ENCODE data around the gene TMEM151B.
"Not testable (repeated sequence)": the region's sequence is repeated elsewhere in the genome, so short reads cannot be mapped to it uniquely, and the experiment has no call there.

Gene TMEM151B

DNA sequence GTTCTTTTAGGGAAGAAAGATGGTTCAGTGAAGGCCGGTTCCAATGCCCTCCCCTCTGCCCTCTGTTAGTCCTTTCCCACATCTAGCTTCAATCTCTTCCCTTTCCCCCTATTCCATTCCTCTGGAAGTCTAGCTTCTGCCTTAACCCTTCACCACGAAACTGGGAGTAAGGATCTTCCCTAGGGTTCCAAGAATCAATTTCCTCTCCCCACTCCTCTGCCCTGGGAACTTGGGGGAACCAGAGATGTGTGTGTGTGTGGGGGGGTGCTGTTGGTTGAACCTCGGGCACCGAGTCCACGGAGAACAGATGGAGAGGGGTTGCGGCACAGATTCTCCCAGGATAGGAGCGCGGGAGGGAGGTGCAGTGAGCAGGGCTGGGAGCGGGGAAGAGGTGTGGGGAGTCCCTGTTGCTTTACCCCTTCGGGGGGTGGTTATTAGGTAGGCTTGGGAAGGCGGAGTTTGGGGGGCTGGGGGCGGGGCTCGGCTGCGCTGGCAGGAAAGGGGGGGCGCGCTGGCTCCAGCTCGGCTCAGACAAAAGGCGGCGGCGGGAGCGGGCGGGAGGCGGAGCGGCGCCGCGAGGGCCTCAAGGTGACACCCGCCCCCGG, at the start of gene TMEM151B:
Gene TMEM151B (plus strand): TSS at position 530 of the 605 bp plus-strand sequence. CDS start 293 bp downstream, outside the sequence.
- DNase-seq = no peak

DNA sequence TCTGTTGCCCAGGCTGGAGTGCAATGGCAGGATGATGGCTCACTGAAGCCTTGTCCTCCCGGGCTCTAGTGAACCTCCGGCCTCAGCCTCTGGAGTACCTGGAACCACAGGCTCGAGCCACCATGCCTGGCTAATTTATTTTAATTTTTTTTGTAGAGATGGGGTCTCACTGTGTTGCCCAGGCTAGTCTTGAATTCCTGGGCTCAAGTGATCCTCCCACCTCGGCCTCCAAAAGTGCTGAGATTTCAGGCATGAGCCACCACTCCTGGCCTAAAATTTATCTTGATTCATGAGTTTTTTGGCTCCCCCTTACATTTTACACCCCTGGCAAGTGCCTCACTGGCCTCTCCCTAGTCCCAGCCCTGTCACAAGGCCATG, 49.3 kb upstream of the TMEM151B start:
- DNase-seq = no peak

DNA sequence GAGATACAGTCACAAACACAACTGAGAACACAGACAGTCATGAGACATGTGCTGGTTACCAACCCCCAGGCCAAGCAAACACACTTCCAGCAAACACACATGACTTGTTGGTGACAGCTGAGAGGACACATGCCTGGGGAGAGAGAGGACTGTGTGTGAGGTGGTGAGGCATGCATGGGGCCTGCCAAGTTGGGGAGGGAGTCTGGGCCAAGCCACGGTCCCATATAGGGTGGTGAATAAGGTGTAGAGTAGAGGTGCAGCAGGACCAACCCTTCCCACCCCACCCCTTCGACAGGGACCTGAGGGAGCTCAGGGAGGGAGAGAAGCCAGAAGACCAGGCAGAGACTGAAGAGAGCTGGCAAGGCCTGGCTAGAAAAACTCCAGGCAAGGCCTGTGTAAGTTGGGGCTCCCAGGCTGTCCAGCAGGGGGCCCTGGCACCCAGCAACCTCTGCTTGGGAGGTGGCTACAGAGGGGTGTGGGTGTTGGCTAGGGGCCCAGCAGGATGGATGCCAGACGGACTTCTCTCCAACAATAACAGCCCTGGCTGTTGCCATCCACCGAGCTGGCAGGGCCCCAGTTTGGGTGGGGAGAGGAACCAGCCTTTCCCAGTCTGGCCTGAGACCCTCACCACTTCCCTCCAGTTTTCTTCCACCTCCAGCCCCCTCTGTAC, 48.8 kb upstream of the TMEM151B start:
- DNase-seq = peak; percentile 84

DNA sequence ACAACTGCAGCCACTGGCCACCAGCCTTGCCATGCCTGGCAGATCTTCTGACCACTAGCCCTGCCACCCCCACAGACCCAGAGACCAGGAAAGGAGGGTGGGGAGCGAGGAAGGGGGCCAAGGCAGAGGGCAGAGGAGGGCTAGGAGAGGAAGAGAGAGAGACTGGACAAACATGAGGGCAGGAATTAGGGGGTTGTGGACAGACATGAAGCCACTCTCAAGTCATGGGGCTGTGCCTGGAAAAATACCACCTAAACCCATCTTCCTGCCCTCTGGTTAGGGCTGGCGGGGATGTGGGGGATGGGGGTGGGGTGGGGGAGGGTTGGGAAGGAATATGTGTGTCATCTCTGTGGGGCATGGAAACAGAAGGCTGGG, 48.3 kb upstream of the TMEM151B start:
- DNase-seq = no peak

DNA sequence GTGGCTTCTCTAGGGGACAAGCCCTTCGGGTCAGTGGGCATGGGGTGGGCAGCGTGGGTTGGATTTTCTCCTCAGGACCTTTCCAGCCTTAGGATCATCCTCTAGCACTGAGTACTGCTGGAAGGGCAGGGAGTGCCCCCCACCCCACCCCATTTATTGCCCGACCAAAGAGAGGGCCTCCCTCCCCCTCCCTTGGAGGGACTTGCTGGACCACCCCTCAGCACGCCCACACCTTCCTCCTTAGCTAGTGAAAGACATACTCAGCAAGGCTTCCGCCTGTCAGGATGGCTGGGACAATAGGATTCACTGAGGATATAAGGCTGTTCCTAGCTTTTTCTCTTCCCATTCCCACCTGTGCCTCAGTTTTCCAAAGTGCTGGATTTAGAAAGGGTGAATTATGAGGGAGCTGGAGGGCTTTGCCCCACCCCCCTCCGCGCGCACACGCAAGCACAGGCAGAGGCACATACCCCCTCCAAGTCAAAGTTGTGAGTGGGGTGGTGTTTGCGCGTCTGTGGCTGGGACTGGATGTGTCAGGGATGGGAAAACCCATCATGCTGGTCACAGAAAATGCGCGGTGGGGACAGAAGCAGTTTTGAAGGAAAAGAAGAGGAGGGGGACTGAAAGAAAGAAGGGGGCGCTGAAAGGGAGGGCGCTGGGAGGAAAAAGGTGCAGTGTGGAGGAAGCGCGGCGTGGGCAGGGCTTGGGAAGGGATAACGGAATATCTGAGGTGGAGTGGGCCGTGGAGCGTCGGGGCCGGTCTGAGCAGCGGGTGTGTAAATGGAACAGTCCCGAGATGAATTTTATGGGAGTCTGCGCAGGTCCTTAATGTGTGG, 47.5 kb upstream of the TMEM151B start:
- DNase-seq = no peak

DNA sequence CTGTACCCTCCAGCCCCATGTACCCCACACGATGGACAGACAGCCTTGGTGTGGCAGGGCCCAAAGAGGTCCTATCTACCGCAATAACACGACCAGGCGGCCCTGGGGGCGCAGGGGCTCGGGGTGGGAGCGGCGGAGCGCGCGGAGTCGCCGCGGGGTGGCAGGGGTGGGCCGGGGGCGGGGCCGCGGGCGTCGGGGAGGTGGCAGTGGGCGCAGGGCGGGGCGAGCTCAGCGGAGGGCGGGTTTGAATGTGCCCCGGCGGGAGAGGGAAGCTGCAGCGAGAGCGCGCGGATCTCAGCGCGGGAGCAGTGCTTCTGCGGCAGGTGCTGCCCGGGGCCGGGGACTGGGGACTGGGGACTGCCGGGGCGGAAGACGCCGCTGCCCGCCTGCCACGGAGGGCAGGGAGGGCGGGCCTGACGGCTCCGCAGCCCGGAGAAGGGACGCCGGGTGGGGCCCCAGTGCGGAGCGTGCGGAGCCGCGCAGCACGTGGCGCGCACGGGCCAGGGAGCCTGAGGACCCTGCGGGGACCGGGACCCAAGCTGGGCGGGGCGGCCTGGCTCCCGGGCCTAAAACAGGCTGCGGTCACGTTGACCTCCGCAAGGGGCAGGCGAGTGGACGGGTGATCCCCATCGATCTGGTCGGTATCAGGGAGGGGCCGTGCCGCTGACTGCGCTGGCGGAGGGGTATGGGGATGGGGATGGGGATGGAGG, 46.8 kb upstream of the TMEM151B start, which contains the start of gene SLC29A1:
Gene SLC29A1 (plus strand): TSS at position 277 of the 710 bp plus-strand sequence. CDS start 3,719 bp downstream, outside the sequence.
- peak; percentile 91 for DNase-seq

DNA sequence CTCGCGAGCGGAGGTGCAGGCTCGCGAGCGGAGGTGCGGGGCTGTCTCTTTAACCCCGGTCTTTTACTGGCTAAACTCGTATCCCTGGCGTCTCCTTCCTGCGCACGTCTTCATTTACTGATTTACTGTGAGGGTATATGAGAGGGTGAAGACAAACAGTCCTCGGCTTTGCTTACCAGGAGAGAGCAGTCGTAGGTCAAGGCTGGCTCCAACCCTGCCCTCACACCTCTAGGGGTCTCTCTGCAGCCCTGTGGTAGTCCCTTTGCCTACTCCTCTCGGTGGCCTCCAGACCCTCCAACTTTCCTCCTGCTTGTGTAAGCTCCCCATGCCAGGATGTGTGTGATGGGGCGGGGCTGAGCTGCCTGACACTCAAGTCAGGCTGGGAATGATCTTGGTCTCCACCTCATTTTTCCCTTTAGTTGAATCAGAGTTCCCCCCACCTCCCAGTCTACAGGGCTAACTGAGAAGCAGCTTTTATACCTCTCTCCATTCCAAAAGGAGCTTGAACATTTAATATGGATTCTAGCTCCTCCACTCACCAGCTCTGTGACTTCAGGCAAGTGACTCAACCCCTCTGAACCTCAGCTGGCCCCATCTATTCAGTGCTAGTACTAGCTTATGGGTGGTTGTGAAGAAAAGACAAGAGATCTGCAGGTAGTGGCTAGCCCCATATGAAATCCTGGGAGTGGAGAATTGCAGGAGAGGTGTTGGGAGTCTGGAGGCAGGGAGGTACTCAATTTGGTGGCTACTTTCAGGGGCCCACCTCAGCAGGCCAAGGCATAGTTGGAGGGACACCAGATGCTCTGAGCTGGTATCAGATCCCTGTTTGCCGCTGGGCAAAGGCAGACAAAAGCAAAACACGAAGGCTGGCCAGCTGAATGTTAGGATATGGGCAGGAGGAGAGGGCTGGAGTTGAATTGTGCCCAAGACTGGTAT, 46.0 kb upstream of the TMEM151B start:
- DNase-seq = peak; percentile 77

DNA sequence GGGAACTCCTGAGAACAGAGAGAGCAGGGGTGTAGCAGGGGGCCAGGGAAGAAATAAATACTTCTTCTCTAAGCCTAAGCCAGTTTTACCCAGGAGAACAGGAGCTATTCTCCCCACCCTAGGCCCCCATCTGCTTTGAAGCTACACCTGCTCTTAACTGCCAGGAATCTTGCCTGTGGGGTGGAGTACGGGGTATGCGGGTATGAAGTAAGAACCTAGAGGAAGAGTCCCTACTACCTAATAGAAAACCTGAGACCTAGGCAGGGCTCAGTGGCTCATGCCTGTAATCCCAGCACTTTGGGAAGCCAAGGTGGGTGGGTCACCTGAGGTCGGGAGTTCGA, 45.3 kb upstream of the TMEM151B start:
- no peak for DNase-seq

DNA sequence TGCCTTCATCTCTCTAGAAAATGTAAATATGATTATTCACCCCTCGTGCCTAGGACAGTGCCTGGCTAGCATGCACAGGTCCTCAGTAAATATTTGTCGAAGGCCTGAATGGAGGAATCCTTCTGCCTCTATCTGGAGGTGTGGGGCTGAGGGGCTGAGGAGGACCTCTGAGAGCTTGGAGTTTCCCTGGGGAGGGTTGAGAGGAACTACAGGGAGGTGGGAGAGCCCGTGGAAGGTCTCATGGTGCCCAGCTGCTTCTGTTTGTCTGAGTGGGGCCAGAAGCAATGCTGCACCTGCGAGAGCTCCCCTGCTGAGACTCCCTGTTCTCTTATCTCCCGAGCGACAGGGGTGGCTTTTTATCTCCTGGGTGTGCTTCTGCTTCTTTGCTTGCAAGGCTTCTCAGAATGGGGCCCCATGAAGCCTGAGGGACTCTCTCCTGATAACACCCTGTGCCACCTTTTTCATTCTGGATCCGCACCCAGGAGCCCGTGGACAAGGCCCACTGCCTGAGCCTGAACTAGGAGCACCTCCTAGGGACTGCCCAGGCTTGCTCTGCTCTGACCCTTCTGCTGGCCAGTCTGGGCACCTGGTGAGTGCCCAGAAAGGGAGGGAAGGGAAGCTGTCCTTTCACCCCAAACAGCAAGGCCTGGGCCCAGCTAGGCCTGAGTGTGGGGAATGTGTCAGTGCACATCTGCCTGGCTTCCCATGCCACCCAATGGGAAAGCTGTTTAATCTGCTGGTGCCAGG, 44.5 kb upstream of the TMEM151B start:
- DNase-seq = no peak

DNA sequence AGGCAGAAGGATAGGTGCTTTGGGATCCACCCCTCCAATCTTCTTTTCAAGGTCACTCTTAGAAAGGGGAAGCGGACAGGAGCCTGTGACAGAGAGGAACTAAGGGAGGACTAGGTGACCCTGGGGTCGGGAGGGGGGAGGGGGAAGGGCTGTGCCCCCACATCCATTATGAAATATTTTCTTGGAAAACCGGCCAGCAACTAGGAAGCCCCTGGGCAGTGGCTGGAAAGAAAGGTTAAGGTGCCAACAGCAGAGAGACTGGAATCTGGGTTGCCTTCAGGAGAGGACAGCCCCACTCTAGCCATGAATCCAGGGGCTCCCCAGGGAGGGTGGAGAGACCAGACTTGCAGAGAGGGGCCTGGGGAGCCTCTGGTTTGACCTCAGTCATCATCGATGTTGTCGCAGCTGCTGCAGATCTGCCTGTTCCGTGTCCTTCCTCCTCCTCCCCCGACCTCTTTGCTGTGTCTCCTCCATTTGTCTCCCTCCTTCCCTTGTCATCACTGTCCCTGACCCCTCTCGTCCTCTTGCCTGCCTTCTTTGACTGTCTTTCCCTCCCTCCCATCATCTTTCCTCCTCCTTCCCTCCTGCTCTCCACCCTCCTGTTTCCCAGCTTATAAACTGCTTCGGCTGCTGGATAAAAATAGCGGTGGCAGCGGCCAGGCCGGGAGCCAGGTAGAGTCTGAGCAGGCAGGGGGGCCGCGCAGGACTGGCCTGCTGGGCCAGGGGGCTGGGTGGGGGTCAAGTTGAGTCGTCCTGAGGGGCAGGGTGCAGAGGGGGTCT, 43.7 kb upstream of the TMEM151B start:
- no peak for DNase-seq

DNA sequence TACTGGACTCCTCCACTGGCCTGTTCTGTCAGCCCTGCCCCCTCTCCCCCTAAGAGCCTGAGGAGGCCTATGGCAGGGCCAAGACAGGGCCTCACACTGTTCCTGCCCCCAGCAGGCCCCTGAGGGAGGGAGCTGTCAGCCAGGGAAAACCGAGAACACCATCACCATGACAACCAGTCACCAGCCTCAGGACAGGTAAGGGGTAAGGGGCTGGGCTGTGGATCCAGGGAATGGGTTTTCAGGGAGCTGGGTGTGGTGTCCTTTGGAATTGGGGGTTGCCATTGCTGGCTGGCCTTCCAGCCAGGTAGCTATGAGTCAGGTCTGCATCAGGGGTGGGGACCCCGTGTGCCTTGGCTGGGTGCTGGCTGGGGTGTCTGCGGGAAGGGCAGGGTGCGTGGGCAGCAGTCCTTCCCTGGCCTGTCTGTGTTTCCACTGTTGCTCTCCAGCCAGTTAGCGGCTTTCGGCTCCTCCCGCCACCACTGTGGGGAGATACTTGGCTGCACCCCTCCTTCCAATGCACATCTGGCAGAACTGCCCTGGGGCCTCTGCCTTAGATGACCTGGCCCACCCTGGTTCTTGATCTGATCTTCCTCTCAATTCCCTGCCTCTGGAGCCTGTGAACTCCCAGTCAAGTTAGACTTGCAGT, 43.0 kb upstream of the TMEM151B start:
- no peak for DNase-seq

DNA sequence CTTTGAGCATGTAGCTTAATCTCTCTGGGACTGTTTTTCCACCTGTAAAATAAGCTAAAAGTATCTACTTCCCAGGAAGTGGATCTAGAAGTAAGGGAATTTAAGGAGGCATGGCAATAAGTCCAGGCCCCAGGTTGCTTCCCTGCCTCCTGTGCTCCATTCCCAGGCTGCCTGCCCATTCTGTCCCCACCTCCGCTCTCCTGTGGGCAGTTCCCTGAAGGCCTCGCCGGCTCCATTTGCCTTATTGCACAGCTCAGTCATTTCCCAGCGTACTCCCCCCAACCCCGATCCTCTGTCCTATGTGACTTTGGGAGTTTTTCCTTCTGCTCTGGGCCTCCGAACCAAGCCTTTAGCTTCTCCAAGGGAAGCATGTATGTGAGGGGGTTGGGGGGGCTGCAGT, 42.2 kb upstream of the TMEM151B start:
- no peak for DNase-seq

DNA sequence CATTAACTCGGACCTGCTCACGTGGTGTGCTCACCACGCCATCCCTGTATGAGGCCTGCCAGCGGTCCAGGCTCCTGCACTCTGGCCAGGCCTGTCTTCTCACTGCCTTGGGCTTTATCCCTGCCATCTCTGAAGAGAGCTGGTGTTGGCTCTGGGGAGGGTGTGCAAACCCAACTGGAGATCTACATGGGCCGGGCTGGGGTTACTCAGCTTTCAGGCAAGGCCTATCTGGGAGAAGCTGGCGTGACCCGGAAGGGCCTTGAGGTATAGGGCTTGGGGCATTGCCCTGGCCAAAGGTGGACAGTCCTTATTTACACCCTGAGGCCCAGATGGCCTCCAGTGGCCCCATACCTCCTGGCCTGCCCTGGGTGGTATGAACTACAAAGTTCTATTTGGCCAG, 41.8 kb upstream of the TMEM151B start:
- DNase-seq = no peak

DNA sequence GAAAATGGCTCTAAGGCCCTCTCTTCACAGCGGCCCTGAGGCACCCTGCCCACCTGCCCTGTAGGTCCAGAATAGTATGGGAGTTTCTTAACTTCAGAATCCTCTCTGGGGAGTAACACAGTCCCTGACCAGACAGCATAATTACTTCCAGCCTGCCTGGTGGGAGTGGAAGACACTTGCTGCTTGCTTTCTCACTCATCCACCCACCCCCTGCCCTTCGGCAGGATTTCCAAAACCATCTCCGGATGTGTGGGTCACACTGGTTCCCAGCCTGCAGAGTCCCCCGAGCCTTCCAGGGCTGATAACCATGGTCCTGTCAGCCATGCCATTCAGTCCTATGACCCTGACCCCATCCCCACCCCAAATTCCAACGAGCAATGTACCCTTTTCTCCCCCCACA, 41.4 kb upstream of the TMEM151B start:
- no peak for DNase-seq

DNA sequence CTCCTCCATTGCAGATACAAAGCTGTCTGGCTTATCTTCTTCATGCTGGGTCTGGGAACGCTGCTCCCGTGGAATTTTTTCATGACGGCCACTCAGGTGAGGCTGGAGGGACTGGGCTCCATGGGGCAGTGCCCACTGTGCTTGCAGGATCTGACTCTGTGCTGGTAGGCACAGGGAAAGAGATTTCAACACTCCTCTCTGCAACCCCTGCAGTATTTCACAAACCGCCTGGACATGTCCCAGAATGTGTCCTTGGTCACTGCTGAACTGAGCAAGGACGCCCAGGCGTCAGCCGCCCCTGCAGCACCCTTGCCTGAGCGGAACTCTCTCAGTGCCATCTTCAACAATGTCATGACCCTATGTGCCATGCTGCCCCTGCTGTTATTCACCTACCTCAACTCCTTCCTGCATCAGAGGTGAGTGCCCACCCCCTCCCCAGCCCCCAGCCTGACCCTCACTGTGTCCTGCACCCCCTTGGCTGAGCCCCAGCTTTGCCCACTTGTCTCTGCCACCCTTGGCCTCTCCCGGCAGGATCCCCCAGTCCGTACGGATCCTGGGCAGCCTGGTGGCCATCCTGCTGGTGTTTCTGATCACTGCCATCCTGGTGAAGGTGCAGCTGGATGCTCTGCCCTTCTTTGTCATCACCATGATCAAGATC, 40.7 kb upstream of the TMEM151B start:
- DNase-seq = no peak

DNA sequence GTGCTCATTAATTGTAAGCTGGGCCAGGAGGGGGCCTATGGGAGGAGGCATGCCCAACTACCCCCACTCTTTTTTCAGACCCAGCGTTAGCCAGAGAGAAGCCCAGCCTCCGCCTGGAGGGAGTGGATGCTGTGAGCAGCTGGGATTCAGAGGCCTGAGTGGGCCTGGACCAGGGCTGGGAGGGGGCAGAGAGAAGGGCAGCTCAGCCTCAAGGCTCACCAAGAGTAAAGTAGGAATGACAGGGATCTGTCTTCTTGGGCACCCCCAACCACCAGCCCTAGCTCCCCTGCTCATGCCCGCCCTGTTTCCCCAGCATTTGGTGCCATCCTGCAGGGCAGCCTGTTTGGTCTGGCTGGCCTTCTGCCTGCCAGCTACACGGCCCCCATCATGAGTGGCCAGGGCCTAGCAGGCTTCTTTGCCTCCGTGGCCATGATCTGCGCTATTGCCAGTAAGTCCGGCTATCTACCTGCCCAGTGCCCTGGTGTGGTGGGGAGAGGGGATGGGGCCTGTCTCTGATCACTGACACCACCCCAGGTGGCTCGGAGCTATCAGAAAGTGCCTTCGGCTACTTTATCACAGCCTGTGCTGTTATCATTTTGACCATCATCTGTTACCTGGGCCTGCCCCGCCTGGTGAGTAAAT, 40.1 kb upstream of the TMEM151B start:
- no peak for DNase-seq

DNA sequence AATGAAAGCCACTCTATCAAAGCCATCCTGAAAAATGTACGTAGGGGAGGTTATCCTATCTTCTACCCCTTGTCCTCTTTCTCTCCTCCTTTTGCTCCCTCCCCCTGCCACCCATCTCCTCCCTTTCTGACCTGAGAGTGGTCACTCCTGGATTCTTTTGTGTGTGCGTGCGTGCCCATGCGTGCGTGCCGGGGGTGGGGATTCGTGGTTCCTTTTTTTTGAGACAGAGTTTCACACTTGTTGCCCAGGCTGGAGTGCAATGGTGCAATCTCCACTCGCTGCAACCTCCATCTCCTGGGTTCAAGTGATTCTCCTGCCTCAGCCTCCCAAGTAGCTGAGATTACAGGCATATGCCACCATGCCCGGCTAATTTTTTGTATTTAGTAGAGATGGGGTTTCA, 38.8 kb upstream of the TMEM151B start:
- DNase-seq = not testable (repeated sequence)

DNA sequence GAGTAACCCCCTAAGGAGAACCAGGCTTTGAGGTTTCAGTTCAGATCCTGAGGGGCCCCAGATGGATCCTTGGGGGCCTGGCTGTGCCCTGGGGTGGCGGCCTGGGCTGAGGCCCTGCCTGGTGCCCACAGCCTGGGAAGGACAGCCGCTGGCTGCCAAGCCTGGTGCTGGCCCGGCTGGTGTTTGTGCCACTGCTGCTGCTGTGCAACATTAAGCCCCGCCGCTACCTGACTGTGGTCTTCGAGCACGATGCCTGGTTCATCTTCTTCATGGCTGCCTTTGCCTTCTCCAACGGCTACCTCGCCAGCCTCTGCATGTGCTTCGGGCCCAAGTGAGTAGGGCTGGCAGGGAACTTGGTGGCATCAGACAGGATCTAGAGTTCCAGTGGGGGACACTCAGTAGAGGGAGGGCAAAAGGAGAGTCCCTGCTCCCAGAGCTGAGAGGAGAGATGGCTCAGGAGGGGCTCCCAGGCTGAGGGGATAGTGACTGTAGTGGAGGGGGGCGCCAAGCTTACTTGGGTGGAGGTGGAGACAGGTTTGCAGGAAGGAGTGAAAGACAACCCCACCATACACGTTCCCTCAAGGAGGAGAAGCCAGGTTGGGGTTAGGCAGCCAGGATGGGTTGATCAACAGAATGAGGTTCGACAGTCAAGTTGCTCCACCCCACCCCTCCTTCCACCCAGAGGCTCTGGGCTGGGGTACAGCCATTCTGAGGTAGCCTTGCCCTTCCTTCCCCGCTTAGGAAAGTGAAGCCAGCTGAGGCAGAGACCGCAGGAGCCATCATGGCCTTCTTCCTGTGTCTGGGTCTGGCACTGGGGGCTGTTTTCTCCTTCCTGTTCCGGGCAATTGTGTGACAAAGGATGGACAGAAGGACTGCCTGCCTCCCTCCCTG, 37.3 kb upstream of the TMEM151B start:
- no peak for DNase-seq

All from activated CD8-positive, alpha-beta memory T cell treated with anti-CD3 and anti-CD28 coated beads, Interleukin-2, amount 50 U/mL, for 48 hours (primary cell).